PC-3 (cell line): ENCODE measurements around the gene ARL10. TPM values are rescaled to one million over a fixed set of nuclear protein-coding genes. Genes with fewer than 3 reads are reported as not detected.
A peak's percentile ranks its signal among the peaks of the same experiment; 100 is the strongest.

ENCODE experiments used
- ATAC-seq: fragments of 200-7000 bp; cut with Tn5 transposase; 2 replicates; pipeline ENCODE4 v1.9.1; 2020; ENCODE audit warnings: mild to moderate bottlenecking, moderate library complexity
- BruUV-seq: library from RNA; stranded (reverse); fragments of 400-500 nt; replicated peaks from 2 replicates; lab custom pipeline; 2021; lab: Mats Ljungman, UMichigan
- CTCF ChIA-PET: fragments of 300-600 bp; sonication (Branson Sonifier 250); formaldehyde crosslinking; loops from one replicate; lab custom pipeline; 2022; ENCODE audit warnings: antibody characterized with exemption; lab: Charles Lee
- POLR2A ChIA-PET: fragments of 300-600 bp; sonication (Branson Sonifier 250); formaldehyde crosslinking; loops from one replicate; lab custom pipeline; 2022; ENCODE audit warnings: antibody characterized with exemption; ENCODE audit not compliant: unreplicated experiment; lab: Charles Lee
- DNase-seq: peaks from one replicate; pipeline ENCODE4 v3.0.0-alpha.2; 2015
- H2AFZ ChIP-seq: fragments of 300-600 bp; sonication (generic); 2 replicates; pipeline ENCODE4 v1.6.0; 2016; ENCODE audit warnings: antibody characterized with exemption, low read length
- H3F3A ChIP-seq: fragments of 300-600 bp; sonication (generic); one replicate; pipeline ENCODE4 v1.6.0; 2017; ENCODE audit warnings: antibody characterized with exemption, low read length, control low read depth, mild to moderate bottlenecking; ENCODE audit not compliant: unreplicated experiment
- H3K27ac ChIP-seq: fragments of 300-600 bp; sonication (generic); 2 replicates; pipeline ENCODE4 v1.5.1; 2016; ENCODE audit warnings: mild to moderate bottlenecking, low read length
- H3K27me3 ChIP-seq: fragments of 300-600 bp; sonication (generic); 2 replicates; pipeline ENCODE4 v1.6.1; 2016; ENCODE audit warnings: low read length, mixed read lengths
- H3K36me3 ChIP-seq: fragments of 300-600 bp; sonication (generic); 2 replicates; pipeline ENCODE4 v1.6.1; 2016; ENCODE audit warnings: low read depth, mixed run types, low read length, mixed read lengths
- H3K4me1 ChIP-seq: fragments of 300-600 bp; sonication (generic); 2 replicates; pipeline ENCODE4 v1.5.1; 2016; ENCODE audit warnings: low read length; ENCODE audit not compliant: insufficient read depth
- H3K4me2 ChIP-seq: fragments of 300-600 bp; sonication (generic); 2 replicates; pipeline ENCODE4 v1.6.0; 2016; ENCODE audit warnings: low read length
- H3K4me3 ChIP-seq: fragments of 300-600 bp; sonication (generic); 2 replicates; pipeline ENCODE4 v1.5.1; 2016; ENCODE audit warnings: mild to moderate bottlenecking, low read length, mixed read lengths
- H3K79me2 ChIP-seq: fragments of 300-600 bp; sonication (generic); 2 replicates; pipeline ENCODE4 v1.6.1; 2017; ENCODE audit warnings: low read length, mixed read lengths
- H3K9ac ChIP-seq: fragments of 300-600 bp; sonication (generic); 2 replicates; pipeline ENCODE4 v1.6.0; 2016; ENCODE audit warnings: mild to moderate bottlenecking, low read length
- H3K9me2 ChIP-seq: fragments of 300-600 bp; sonication (generic); replicated peaks from 2 replicates; pipeline ENCODE4 v1.6.1; 2016; ENCODE audit warnings: mixed run types, low read length, mixed read lengths
- H3K9me3 ChIP-seq: fragments of 300-600 bp; sonication (generic); 2 replicates; pipeline ENCODE4 v1.6.1; 2016; ENCODE audit warnings: low read length, mixed read lengths
- H4K20me1 ChIP-seq: fragments of 300-600 bp; sonication (generic); 2 replicates; pipeline ENCODE4 v1.6.1; 2016; ENCODE audit warnings: low read length, mixed read lengths
- EZH2 ChIP-seq: fragments of 300-600 bp; sonication (generic); IDR thresholded peaks from one replicate; pipeline ENCODE4 v1.6.1; 2017; ENCODE audit warnings: antibody characterized with exemption, mild to moderate bottlenecking, low read length; ENCODE audit not compliant: unreplicated experiment
- EZH2phosphoT487 ChIP-seq: fragments of 300-600 bp; sonication (generic); IDR thresholded peaks from 2 replicates; pipeline ENCODE4 v1.6.1; 2018; ENCODE audit warnings: mild to moderate bottlenecking, antibody characterized with exemption, low read length, borderline replicate concordance
- intact Hi-C: fragments of 100-400 bp; cut with micrococcal nuclease; formaldehyde crosslinking; loops from 2 replicates; pipeline ENCODE4 v1.9.0; 2023
- total RNA-seq: library from RNA; depleted of rRNA; stranded (reverse); fragments of >200 nt; gene quantifications from 2 replicates; pipeline ENCODE4 v1.2.3, GENCODE V29; 2014
- TF ChIP-seq, protein P1 (sequence below): fragments of 300-600 bp; sonication (generic); conservative IDR thresholded peaks from 2 replicates; pipeline ENCODE4 v1.5.1; 2017; ENCODE audit warnings: antibody characterized with exemption, low read depth, mild to moderate bottlenecking, low read length

ARL10 gene
- total RNA-seq, 1 experiment from 2014 or later: 0.15 TPM

DNA sequence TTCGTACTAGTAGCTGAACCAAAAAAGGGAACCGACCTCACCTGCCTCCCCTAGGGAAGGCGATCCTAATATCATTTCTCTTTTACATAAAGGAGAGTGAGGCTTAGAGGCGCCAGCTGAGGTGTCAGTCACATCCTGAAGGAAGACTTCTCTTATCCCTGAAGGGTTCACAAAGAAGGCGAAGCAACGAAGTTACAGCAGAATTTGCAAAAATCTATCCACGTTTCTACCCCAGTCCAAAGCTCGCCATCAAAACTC is 3.1 kb upstream of the ARL10 start:
- ChIA-PET POLR2A (interaction anchor here (0.6 to 0.7 kb wide), 3 partner anchors 10 to 1363 kb away, joined by 3 to 5 read pairs (median 4); no protein-coding TSS in a partner anchor), CTCF (no interaction called here)
- no peaks in the 10 kb centered on the region for H3K9me2 ChIP-seq
- TF ChIP-seq EZH2phosphoT487: no peak
- TF ChIP-seq, protein P1, sequence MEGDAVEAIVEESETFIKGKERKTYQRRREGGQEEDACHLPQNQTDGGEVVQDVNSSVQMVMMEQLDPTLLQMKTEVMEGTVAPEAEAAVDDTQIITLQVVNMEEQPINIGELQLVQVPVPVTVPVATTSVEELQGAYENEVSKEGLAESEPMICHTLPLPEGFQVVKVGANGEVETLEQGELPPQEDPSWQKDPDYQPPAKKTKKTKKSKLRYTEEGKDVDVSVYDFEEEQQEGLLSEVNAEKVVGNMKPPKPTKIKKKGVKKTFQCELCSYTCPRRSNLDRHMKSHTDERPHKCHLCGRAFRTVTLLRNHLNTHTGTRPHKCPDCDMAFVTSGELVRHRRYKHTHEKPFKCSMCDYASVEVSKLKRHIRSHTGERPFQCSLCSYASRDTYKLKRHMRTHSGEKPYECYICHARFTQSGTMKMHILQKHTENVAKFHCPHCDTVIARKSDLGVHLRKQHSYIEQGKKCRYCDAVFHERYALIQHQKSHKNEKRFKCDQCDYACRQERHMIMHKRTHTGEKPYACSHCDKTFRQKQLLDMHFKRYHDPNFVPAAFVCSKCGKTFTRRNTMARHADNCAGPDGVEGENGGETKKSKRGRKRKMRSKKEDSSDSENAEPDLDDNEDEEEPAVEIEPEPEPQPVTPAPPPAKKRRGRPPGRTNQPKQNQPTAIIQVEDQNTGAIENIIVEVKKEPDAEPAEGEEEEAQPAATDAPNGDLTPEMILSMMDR: no peak
- no peak for TF ChIP-seq EZH2
- H3K4me1 ChIP-seq: peaks cover 11% of the 10 kb centered on the region; the same call in 1 of the 2 replicates
- H3K9me3 ChIP-seq: no peaks in the 10 kb centered on the region
- no peaks in the 10 kb centered on the region for H3K27me3 ChIP-seq
- ATAC-seq (no peak), DNase-seq (no peak)
- BruUV-seq: TSS peak; percentile 85
- peak overlapping the region; percentile 81 for H2AFZ ChIP-seq
- H3K36me3 ChIP-seq: peaks cover 5% of the 10 kb centered on the region; the same call in 1 of the 2 replicates
- peaks cover 37% of the 10 kb centered on the region for H3K79me2 ChIP-seq
- H3K9ac ChIP-seq: peak overlapping the region; percentile 84; the same call in 1 of the 2 replicates
- H3K27ac ChIP-seq: no peak overlapping the region
- peak overlapping the region; percentile 85 for H3K4me2 ChIP-seq
- 0 out of 2 replicates have a peak, but pooled peaks cover 4% of the 10 kb centered on the region for H4K20me1 ChIP-seq
- H3K4me3 ChIP-seq: peak overlapping the region; percentile 95
- intact Hi-C loops: no loop called here
- H3F3A ChIP-seq: no peaks in the 10 kb centered on the region

DNA sequence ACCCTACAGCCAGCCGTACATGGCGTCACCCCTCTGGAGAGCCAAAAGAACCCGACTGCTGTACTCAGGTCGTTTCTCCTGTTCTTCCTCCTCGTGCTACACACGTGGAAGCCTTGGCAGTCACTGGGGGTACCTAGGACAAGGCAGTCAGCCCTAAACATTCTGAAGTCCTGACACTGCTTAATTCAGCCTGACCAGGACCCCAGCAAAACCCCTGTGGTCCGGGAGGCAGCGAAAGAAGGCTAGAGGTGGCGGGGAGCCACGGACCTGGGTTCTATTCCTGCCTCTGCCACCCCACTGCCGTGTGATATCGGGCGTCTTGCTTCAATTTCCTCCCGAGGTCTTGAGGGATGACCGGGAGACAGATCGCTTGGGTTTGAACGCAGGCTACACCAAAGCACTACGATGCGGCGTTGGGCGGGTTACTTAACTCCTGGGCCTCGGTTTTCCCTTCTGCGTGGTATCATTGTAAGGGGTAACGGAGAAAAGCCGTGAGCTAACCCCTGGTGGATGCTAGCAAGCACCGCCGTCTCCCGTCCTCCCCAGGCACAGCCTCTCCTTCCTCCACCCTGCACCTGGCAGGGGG is 429 bp upstream of the ARL10 start:
- Histone ChIP-seq H4K20me1 (0 out of 2 replicates have a peak, but pooled peaks cover under 1% of the 10 kb centered on the region), H3K4me3 (peak overlapping the region; percentile 27; the same call in 1 of the 2 replicates), H3K27ac (no peak overlapping the region), H3K79me2 (peaks cover 17% of the 10 kb centered on the region), H3K9ac (no peak overlapping the region), H3K4me1 (peaks cover 7% of the 10 kb centered on the region; the same call in 1 of the 2 replicates), H3K9me2 (no peaks in the 10 kb centered on the region), H3K27me3 (no peaks in the 10 kb centered on the region), H2AFZ (no peak overlapping the region), H3F3A (no peaks in the 10 kb centered on the region), H3K4me2 (peak overlapping the region; percentile 54), H3K9me3 (no peaks in the 10 kb centered on the region), H3K36me3 (no peaks in the 10 kb centered on the region)
- ChIA-PET CTCF (no interaction called here), POLR2A (no interaction called here)
- ATAC-seq (no peak), DNase-seq (no peak)
- TF ChIP-seq, protein P1: no peak
- TF ChIP-seq EZH2 (no peak), EZH2phosphoT487 (no peak)
- no TSS peak for BruUV-seq
- intact Hi-C loops: no loop called here

DNA sequence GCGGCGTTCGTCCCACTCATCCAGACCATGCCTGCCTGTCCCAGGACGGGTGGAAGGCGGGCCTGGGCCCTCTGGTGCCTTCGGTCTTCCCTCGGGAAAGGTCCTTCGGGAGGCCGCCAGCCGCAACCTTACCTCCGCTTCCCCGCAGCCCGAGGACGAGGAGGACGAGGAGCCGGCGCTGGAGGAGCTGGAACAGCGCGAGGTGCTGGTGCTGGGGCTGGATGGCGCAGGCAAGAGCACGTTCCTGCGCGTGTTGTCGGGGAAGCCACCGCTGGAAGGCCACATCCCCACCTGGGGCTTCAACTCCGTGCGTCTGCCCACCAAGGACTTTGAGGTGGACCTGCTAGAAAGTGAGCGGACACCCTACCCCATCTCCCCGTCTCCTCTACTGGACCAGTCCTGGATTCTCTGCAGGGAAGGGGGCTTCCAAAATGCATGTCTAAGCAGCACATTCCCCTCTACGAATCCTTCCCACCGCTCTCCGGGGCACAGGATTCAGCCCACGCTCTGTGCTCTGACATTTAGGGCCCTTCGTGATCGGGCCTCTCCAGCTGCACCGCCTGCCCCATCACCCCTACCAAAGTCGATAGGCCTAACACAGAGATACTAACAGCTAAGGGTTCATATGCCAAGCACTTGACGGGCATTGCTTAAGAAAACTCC is 1.1 kb downstream of the ARL10 start:
- intact Hi-C loops: no loop called here
- no peak overlapping the region for H3K27ac ChIP-seq
- H3K9me2 ChIP-seq: no peaks in the 10 kb centered on the region
- peaks cover 2% of the 10 kb centered on the region for H3K79me2 ChIP-seq
- BruUV-seq: no TSS peak
- DNase-seq (no peak), ATAC-seq (no peak)
- CTCF ChIA-PET: no interaction called here
- POLR2A ChIA-PET: no interaction called here
- no peaks in the 10 kb centered on the region for H3K36me3 ChIP-seq
- H3K9me3 ChIP-seq: no peaks in the 10 kb centered on the region
- H4K20me1 ChIP-seq: no peaks in the 10 kb centered on the region
- TF ChIP-seq, protein P1: no peak
- TF ChIP-seq EZH2 (no peak), EZH2phosphoT487 (no peak)
- H2AFZ ChIP-seq: no peak overlapping the region
- H3K9ac ChIP-seq: no peak overlapping the region
- H3K4me3 ChIP-seq: no peak overlapping the region
- no peaks in the 10 kb centered on the region for H3K27me3 ChIP-seq
- no peaks in the 10 kb centered on the region for H3F3A ChIP-seq
- H3K4me1 ChIP-seq: peaks cover 6% of the 10 kb centered on the region; the same call in 1 of the 2 replicates
- no peak overlapping the region for H3K4me2 ChIP-seq
